GM12874 (cell line): ENCODE results near the gene PROM1.

Experiments
- TF ChIP-seq, protein P1 (sequence below): IDR thresholded peaks from 2 replicates; pipeline ENCODE4 v1.5.1; 2011; ENCODE audit warnings: low read depth, mild to moderate bottlenecking, control low read depth, low read length, moderate library complexity; ENCODE audit not compliant: insufficient read depth

The PROM1 gene

DNA sequence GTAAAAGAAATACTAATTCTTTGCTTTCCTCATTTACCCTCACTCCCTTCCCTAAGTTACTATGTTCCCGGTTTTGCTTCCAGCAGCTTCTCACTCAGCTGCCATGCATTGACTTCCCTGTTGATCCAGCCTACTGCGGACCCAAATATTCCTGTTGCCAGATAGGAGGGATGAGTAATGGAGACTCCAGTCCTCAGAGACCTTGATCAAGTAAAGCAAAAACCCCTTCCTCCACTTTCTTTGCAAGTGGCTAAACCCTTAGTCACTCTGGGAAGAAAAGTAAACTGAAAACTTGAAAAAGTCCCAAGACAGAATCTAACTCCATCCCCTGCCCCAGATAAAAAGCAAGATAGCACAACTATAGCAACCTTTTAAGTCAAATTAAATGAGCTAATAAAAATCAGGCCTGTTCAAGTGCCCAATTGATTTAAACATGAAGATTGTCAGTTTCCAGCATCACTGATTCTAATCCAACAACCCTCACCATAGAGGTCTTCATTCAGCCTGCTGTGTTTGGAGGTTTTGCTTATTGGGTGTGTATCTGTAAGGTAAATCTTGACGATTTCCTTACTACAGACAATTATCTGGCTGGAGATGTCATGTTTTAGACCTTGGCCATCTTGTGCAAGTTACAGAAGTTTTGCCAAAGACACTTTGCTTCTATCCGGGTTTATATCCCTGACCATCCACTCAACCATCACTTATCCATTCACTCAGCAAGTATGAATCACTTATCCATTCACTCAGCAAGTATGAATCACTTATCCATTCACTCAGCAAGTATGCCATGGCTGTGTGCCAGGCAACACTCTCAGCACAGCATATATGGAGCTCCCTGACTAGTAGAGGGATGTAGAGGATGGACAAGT is 162.9 kb downstream of the PROM1 start:
- TF ChIP-seq, protein P1, sequence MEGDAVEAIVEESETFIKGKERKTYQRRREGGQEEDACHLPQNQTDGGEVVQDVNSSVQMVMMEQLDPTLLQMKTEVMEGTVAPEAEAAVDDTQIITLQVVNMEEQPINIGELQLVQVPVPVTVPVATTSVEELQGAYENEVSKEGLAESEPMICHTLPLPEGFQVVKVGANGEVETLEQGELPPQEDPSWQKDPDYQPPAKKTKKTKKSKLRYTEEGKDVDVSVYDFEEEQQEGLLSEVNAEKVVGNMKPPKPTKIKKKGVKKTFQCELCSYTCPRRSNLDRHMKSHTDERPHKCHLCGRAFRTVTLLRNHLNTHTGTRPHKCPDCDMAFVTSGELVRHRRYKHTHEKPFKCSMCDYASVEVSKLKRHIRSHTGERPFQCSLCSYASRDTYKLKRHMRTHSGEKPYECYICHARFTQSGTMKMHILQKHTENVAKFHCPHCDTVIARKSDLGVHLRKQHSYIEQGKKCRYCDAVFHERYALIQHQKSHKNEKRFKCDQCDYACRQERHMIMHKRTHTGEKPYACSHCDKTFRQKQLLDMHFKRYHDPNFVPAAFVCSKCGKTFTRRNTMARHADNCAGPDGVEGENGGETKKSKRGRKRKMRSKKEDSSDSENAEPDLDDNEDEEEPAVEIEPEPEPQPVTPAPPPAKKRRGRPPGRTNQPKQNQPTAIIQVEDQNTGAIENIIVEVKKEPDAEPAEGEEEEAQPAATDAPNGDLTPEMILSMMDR = no peak

DNA sequence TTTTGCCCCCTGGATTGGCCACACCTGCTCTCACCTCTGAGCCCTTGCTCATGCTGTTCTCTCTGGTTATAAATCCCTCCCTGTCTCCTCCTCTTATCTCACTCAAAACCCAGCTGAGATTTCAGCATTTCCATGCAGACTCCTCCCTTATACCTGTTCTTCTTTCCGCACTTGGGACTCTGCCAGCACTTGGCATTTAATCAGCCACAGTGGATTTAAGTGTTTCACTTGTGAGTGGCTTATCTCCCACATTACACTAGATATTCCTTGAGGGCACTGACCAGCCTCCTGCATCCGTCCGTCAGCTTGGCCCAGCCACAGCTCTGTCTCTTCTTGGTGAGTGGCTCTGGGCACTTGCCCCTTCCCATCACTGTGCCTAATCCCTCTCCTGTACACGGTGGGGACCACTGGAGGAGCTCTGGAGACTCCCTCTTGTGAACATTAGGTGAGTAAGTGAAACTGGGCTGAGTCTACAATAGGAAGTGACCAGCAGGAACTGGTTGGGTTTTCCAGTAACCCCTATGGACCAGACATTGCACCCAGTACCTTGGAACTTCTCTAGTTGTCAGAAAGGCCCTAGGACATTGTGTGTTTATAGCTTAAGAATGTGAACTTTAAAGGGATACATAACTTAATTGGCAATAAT is 165.2 kb downstream of the PROM1 start:
- TF ChIP-seq, protein P1 = no peak
